Measurements from ENCODE around the gene COG3.

The COG3 gene

DNA sequence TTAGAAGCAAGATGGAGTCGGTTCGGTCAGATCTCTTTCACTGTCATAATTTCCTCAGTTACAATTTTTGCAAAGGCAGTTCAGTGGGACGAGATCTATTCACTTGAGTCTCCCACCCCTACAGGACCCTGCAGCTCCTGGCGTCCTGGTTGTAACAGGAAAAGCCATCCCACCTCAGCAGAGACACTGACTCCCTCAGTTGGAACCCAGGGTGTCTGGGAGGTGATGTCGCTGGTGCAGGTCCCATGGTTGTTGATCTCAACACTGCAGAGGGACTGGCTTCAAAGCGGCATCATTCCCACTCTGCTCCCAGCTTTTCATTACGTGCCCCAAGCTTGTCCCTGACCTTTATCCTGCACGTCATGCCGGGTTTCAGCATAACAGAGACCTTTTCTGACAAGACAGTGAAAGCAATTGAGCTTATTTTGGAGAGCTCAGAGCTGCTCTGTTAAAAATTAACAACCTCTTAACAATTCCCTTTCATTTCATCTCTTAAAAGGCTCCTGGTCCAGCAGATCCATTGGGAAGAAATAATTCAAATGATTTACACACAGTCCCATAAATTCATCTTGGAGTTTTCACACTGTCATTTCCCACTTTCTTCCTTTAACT is 17.6 kb upstream of the COG3 start:
- DNase-seq, result no peak

DNA sequence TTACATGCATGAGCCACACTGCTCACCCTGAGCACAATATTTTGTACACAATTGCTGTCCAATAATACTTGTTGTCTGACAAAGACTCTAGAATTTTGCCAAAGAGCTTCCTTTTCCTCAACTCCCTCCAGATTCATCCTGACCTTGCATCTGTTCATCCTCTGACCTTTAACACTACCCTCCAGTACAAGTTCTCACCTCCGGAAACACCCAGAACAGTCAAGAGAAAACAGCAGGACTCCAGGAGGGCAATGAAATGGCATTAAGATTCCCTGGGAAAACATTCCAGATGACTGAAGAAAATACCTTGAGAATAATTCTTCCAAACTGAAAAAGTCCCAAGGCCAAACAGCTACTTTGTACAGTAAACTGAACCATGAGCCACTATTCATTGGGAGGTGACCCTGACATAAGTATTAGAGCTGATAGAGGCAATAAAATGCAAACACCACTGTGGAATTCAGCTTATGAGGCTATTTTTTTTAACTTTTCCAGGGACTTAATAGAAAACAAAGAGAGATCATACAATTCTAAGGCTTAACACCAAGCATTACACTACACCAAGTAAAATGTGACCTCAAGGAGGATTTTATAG is 15.7 kb upstream of the COG3 start:
- no peak for DNase-seq

DNA sequence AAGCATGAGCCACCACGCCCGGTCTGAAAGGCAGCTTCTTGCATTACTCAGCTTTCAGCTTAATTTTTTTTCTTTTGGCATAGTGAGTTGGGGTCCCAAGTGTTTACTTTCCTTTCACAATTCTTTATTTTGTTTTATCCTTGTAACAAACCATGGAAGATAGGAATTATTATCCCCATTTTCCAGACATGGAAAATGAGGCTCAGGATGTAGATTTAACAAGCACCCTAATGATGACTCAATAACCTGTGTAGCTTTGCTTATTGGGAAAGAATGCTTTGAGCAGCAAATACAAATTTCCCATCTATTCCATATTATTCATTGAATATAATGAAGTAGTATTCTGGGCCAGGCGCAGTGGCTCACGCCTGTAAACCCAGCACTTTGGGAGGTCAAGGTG is 13.5 kb upstream of the COG3 start:
- DNase-seq, result no peak

DNA sequence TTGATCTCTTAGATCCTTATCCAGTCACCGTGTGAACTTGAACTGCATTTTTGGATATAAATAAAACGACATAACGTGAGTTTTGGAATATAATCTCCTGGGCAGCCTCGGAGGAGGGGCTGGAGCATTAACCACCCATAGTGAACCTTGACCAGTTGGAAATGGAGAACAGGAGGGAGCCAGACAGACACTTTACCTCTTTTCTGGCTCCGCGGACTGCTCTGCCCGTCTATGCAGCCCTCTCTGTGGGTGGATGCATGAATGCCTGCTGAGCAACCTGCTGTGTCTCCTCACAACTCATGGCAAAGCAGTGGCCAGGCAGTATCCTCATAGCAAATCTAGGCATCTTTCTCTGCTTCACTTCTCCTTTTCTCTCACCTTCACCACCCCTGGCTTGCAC is 10.5 kb upstream of the COG3 start:
- DNase-seq, result no peak

DNA sequence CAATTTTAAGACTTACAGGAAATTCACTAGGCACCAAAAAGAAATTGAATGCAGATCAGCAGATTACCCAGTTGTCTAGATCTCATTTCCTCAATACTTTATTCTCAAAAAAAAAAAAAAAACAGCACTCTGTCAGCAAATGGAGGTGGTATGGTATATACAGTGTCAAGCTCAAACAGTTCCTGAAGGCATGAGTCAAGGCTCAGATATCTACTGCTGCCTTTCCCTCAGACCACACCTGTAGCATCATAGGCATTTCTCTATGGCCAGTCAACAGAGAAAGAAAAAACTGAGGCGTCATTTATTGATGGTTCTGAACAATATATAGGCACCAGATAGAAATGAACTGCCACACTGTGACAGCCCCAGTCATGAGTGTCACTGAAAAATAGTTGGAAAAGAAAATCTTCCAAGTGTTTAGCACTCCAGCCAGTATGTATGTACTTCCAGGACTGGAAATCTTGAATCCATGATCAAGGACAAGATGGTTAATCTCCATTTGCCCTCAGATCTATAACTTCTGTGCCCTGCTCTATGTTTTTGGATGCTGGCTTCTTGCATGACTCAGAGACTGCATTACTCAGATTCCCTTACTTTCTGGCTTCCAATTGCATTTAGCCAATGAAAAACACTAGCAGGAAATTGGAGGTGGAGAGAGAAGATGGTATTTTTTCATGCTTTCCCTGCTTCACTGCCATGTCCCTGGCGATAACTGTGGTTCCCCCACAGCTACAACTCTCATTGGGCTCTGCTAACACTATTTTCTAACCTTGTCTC is 8.4 kb upstream of the COG3 start:
- no peak for DNase-seq

DNA sequence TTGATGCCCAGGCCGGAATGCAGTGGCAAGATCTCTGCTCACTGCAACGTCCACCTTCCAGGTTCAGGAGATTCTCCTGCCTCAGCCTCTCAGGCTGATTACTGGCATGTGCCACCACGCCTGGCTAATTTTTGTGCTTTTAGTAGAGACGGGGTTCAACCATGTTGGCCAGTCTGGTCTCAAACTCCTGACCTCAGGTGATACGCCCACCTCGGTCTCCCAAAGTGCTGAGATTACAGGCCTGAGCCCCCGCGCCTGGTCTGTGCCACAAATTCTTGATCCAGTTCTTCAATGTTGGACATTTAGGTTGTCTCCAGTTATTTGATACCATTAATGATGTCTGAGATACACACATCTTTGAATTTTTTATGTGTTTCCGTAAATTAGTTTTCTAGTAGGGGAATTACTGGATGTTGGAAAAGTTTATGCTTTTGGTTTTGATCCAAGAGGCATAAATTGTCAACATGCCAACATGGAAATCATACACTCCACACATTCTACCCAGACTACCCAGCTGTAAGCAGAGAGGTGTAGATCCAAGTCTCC is 525 bp upstream of the COG3 start:
- no peak for DNase-seq

DNA sequence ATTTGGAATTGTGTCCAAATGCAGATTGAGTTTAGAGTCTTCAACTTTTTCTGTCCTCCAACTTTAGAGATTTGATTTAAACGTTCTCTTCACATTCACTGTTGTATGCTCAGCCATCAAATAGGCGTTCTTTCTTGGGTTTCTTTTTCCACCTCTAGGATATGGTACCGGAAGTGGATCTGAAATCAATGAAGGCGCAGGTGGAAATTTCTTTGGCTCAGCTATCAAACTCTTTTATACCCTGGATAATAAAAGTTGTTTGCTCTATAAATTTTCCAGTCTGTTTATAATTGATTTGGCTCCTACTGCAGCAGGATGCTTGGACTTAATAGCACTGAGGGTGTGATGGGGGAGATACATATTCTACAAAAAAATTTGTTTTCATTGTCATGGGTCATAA is 1.6 kb downstream of the COG3 start:
- no peak for DNase-seq

DNA sequence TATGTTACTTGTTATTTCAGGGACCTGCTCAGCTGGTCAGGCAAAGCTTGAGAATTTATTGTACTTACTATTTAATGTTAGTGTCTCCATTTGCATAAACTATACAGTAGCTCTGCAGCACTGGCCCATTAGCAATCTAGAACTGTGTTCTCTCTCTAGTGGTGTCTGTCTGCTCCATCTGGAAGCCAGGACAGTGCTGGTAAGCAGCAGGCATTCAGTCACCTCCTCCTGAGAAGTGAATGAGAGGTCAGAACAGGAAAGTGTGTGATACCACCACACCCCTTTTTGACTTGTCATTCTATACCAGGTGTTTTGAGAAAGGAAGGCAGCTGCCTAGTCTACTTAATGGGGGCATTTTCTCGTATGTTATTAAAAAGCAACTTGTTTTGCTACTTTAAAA is 3.9 kb downstream of the COG3 start:
- DNase-seq, result no peak

DNA sequence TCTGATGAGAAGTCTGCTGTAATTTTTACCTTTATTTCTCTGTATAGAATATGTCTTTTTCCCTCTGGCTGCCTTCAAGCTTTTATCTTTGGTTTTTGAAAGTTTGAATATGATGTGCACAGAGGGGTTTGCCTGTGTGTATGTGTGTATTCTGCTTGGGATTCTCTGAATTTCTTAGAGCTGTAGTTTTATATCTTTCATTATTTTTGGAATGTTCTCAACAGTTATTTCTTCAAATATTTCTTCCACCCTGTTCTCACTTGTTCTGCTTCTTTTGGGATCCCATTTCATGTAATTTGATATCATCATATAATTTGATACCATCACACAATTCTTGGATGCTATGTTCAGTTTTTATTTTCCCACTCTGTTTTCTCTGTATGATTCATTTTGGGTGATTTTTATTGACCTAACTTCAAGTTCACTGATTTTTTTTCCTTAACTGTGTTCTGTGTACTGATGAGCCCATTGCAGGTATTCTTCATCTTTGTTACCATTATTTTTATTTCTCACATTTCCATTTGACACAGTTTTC is 7.5 kb downstream of the COG3 start:
- no peak for DNase-seq

DNA sequence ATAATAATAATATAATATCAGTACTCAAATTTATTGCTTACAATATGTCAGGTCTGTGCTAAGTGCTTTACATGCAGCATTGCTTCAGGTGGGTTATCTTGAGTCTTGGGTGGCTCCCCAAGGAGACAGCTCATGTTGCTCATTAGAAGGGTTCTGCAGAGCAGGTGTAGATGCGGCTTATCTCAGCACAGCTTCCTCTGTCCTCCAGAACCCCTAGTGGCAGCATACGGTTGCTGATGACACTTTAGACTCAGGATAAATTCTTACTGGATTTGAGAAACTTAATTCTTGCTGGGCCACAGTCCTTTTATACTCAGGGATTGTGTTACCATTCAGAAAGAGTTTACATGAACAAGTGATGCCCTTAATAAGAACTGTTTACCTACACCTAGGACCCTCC is 8.9 kb downstream of the COG3 start:
- DNase-seq, result no peak

DNA sequence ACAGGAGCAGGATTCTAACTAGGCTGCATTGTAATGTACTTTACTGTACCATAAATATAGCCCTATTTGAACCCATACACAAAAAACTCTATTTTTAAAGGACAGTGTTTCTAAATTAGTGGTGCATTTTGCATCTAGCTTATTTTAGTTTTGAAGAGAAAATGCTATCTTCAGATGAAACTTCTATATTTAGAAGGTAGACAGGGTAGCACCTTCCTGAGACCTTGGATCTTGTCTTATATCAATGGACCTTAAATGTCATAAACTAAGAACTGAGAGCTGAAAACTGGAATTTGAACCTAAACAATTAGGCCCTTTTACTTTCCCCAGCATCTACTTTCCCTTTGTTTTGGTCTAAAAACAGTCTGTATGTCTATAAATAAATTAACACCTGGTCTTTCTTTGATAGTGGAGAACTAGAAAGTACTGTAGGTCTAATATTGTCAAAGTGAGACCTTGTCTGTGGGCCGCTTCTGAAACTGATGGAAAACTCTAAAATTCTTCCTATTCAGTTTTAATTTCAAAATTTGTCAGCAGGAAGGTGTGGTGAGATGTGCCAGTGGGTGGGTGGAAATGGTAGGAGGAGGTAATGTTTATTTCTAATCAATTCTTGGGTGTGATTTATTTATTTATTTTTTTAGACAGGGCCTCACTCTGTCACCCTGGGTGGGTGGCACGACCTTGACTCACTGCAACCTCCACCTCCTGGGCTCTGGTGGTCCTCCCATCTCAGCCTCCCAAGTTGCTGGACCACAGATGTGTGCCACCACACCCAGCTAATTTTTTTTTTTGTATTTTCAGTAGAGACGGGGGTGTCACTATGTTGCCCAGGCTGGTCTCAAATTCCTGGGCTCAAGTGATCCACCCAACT is 10.1 kb downstream of the COG3 start:
- DNase-seq, result no peak

DNA sequence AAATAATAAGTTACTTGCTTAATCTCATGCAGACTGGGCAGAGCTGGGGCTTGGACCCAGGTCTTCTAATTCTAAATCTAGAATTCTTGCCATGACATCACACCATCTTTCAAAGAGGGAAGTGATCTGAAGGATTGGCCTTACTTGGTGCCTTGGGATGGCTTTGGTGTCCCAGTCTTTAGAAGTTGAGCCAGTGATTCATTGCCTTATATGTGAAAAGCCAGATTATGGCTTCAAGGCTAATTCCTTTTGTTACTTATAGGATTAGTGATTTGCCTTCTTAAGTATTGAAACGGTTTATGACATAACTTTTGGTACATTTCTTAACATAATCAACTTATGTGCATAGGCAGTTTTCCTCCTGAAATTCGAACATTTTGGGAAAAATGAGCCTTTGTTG is 14.9 kb downstream of the COG3 start:
- no peak for DNase-seq

DNA sequence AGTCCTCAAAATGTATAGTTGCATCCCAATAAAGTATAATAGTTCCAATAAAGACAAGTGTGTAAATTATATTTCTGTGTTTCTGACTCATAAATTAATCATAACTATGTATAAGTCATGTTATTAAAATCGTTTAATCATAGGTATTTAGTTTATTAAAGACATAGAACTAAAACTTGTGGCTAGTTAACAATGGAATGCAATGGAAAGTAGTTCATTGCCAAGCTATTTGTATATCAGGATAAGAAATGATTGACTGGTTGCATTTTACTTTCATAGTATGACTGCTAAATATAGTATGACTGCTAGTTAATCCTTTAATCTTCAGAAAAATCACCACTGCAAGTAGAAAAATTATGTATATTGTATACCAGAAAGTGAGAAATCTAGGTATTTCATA is 16.9 kb downstream of the COG3 start:
- DNase-seq, result no peak

DNA sequence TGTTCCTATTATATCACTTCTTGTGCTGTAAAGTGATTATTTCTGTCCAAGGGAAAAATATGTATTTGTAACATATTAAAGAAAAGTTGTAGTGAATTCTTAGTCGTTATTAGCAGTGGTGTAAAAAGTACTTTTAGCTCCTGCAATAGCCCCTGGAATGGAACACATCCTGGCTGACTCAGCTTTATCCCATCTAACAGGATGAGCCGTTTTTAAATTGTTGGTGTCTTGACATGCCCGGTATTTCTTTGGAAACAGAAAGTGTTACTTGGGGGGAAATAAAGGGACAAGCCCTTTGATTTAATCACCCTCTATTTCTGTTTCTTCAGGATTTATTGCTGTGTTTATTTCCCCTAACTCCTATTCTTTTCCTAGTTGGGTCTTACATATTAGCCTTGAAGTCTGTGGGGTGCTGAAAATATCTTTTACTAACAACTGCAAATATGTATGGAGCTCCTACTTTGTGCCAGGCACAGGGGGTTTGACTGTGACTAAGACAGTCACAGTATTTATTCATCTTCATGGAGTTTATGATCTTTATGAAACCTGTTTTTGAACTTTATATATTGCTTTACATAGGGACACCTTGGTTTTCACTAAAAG is 17.9 kb downstream of the COG3 start:
- no peak for DNase-seq

DNA sequence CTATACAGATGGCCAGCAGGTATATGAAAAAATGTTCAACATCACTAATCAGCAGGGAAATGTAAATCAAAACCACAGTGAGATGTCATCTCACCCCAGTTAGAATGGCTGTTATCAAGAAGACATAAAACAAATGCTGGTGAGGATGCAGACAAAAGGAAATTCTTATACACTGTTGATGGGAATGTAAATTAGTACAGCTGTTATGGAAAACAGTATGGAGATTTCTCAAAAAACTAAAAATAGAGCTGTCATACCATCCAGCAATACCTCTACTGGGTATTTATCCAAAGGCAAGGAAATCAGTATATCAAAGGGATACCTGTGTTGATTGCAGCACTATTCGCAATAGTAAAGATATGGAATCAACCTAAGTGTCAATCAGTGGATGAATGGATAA is 22.9 kb downstream of the COG3 start:
- no peak for DNase-seq

DNA sequence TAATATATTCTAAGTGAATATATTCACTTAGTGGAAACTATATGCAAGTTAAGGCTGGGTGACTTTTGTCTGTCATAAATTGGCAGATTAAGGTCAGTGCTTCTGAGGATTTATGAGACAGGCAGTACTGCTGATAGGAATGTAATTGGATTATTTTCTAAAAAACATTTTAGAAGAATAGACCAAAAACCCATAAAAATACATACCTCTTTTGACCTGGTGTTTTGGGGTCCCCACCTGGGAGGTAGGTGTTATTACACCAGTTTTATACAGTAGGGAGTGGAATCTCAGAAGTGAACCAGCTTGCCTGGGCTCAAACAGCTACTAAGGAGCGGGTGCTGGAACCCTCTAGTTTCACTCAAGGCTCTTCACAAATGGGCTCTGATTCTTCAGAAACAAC is 25.3 kb downstream of the COG3 start:
- no peak for DNase-seq

DNA sequence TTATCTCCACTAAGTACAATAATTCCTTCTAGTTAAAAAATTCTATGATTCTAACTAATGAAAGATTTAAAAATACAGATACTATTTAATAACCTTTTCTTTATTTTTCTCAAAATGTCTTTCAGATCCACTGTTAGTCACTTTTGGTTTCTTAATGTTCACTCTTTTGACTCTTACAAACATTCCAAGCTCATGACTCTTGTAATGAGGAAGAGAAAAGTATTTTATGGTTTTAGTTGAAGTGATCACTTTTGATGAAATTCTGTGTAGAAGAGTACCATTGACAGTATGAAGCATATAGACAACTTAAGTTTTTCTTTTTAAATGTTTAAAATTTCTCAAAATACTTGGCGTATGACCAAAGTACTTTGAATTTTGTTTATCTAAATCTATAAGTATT is 27.8 kb downstream of the COG3 start:
- DNase-seq, result no peak

DNA sequence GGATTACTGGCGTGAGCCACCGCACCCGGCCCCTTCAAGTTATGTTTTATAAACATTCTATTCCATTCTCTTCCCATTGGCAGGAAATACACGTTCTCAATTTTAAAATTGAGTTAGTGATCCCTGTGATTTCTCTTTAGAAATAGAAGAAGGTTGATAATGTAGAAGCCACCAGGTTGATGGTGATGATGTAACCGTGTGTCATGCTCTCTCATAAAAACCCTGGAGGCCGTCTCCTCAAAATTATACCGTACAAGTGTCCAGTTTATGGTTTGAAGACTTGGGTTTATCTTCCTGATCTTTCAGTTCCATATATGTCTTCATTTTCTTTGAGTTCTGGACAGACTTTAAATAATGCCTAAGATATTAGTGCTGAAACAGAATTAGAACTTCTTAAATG is 32.2 kb downstream of the COG3 start:
- DNase-seq, result no peak

DNA sequence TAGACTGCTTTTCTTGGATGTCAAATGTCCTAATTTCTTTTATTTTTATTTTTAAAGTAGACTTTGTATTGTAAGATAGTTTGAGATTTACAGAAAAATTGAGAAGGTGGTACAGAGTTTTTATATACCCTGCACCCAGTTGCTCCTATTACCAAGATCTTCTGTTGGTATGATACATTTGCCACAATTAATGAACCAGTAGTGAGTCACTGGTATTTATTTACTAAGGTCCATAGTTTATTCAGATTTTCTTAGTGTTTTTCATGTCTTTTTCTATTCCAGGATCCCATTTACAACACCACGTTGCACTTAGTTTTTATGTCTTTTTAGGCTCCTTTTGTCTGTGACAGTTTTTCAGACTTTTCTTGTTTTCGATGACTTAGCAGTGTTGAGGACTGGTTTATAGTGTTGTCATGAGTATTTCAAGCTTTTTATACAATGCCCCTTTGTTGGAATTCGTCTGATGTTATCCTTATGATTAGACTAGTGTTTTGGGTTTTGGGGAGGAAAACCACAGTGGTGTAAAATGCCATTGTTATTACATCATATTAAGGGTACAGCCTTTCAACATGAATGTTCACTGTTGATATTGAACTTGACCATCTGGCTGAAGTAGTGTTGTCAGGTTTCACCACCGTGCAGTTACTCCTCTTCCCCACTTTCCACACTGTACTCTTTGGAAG is 35.9 kb downstream of the COG3 start:
- peak; percentile 3 for DNase-seq

DNA sequence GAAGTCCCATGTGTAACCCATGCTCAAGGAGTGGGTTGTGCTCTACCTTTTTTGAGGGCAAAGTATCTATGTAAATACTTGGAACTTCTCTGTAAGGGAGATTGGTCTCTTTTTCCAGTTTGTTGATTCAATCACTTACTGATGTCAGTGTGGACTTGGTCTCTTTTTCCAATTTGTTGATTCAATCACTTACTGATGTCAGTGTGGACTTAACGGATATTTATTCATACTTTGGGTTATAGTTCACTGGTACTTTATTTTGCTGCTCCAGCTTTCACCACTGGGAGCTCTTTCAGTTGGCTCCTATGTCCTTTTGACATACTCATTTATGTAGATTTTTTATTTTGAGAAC is 36.4 kb downstream of the COG3 start:
- no peak for DNase-seq

DNA sequence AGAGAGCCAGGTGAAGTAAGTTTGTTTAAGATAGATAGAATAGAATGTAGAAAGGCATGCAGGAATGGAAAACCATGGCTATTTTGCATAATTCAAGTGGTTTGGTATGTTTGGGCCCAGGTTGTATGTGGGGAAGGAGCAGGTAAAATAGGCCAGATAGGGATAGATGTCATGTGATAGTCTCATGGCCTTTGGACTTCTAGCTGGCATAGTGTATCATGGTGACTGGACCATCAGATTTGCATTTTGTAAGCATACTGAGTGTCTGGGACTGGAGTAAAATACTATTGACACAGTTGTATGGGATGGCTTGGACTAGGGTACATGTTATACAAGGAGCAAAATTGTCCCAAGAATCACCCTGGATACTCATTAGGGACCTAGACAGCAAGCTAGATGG is 38.9 kb downstream of the COG3 start:
- DNase-seq, result no peak

DNA sequence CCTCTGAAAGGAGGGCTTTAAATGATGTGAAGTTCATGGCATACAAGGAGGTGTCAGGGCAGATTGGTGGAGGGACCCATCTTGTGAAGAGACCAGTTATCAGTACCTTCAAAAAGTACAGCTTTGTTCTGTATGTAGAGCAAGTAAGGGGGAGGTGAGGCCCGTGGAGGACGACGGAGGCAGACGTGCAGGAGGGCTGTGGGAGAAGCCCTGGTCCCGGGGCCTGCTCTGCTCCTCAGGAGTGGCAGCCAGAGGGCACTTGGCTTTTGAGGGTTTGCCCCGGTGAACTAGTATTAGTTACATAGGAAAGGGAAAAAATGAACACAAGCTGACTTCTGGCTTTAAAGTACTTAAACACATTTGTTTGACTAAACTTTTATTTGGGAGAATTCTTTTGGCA is 42.1 kb downstream of the COG3 start:
- no peak for DNase-seq

Measured in amniotic stem cell (primary cell).